HG02610 (cell line): Measurements from ENCODE around the gene SLFNL1.

ENCODE experiments used
- ATAC-seq: cut with Tn5 transposase; IDR thresholded peaks from one replicate; pipeline ENCODE4 v1.9.1; 2021; ENCODE audit warnings: mild to moderate bottlenecking, moderate library complexity; ENCODE audit not compliant: unreplicated experiment

SLFNL1 gene

GRCh38 chr1:40966417-40966816 lies 55.1 kb downstream of the SLFNL1 start:
- ATAC-seq, result no peak
